Chondrocyte (in vitro differentiated cells): ENCODE measurements around the gene ASTN1. TPM values are rescaled to one million over a fixed set of nuclear protein-coding genes. Genes with fewer than 3 reads are reported as not detected.

ENCODE experiments used
- DNase-seq: peaks from one replicate; pipeline ENCODE4 v3.0.0; 2021; ENCODE audit warnings: mixed read lengths, low spot score
- H3K27ac Mint-ChIP-seq: one replicate; pipeline ENCODE4 v1.8.0; 2021; ENCODE audit warnings: mild to moderate bottlenecking, moderate library complexity, mixed read lengths; ENCODE audit not compliant: unreplicated experiment
- H3K27me3 Mint-ChIP-seq: 2 replicates; pipeline ENCODE4 v1.8.0; 2021; ENCODE audit warnings: low read depth, mixed read lengths
- H3K36me3 Mint-ChIP-seq: 2 replicates; pipeline ENCODE4 v1.8.0; 2021; ENCODE audit warnings: low read depth, mixed read lengths
- H3K4me1 Mint-ChIP-seq: 2 replicates; pipeline ENCODE4 v1.8.0; 2021; ENCODE audit warnings: low read depth, mild to moderate bottlenecking, mixed read lengths
- H3K4me3 Mint-ChIP-seq: one replicate; pipeline ENCODE4 v1.8.0; 2021; ENCODE audit warnings: mild to moderate bottlenecking, moderate library complexity, mixed read lengths; ENCODE audit not compliant: unreplicated experiment
- H3K9me3 Mint-ChIP-seq: 2 replicates; pipeline ENCODE4 v1.8.0; 2021; ENCODE audit warnings: low read depth, mixed read lengths
- CTCF ChIP-seq: fragments of 200-600 bp; sonication (generic); IDR thresholded peaks from 2 replicates; pipeline ENCODE4 v1.5.0; 2021; ENCODE audit warnings: antibody characterized with exemption, mild to moderate bottlenecking, moderate library complexity
- long read RNA-seq: library from polyadenylated mRNA; stranded (forward); transcript quantifications from one replicate; pipeline ENCODE4 v2.0.0, GENCODE V29; 2021
- total RNA-seq: library from RNA; stranded (reverse); gene quantifications from 3 replicates; pipeline ENCODE4 v1.2.1, GENCODE V29; 2021

Gene ASTN1
- total RNA-seq = not detected in 3 replicates
- long read RNA-seq = 0 reads

- H3K9me3 Mint-ChIP-seq = no peaks in the 10 kb centered on the region
These were observed at the start of gene ASTN1 for GRCh38 chr1:177164380-177165068. Gene ASTN1, minus strand, starts transcription at chr1:177164712. Its CDS starts 36 bp downstream, at chr1:177164676.

GRCh38 chr1:177211231-177211630 is 46.7 kb upstream of the ASTN1 start:
- H3K36me3 Mint-ChIP-seq = no peaks in the 10 kb centered on the region
- H3K27ac Mint-ChIP-seq = no peak overlapping the region

More at GRCh38 chr1:177164380-177165068, at the start of gene ASTN1:
- DNase-seq = no peak
- Mint-ChIP-seq H3K27ac (no peak within 1 kb of the TSS), H3K36me3 (no peaks in the 10 kb centered on the region), H3K4me1 (peaks cover 4% of the 10 kb centered on the region), H3K27me3 (peaks cover 55% of the 10 kb centered on the region), H3K4me3 (peak within 1 kb of the TSS; percentile 50)
- no peak for TF ChIP-seq CTCF

GRCh38 chr1:177210071-177210470 is 45.6 kb upstream of the ASTN1 start:
- Mint-ChIP-seq H3K4me3 (no peak overlapping the region), H3K27ac (no peak overlapping the region), H3K27me3 (no peaks in the 10 kb centered on the region), H3K36me3 (no peaks in the 10 kb centered on the region), H3K4me1 (peaks cover 8% of the 10 kb centered on the region), H3K9me3 (no peaks in the 10 kb centered on the region)
- DNase-seq = no peak
- no peak for TF ChIP-seq CTCF

More at GRCh38 chr1:177211231-177211630, 46.7 kb upstream of the ASTN1 start:
- H3K4me1 Mint-ChIP-seq = peaks cover 8% of the 10 kb centered on the region
- no peak for TF ChIP-seq CTCF
- H3K27me3 Mint-ChIP-seq = no peaks in the 10 kb centered on the region
- no peak overlapping the region for H3K4me3 Mint-ChIP-seq
- DNase-seq = no peak
- peaks cover 3% of the 10 kb centered on the region for H3K9me3 Mint-ChIP-seq

GRCh38 chr1:177209357-177209756 is 44.8 kb upstream of the ASTN1 start:
- no peak for DNase-seq
- TF ChIP-seq CTCF = no peak
- H3K27me3 Mint-ChIP-seq = no peaks in the 10 kb centered on the region
- peaks cover 8% of the 10 kb centered on the region for H3K4me1 Mint-ChIP-seq
- H3K27ac Mint-ChIP-seq = no peak overlapping the region
- H3K4me3 Mint-ChIP-seq = no peak overlapping the region
- no peaks in the 10 kb centered on the region for H3K9me3 Mint-ChIP-seq
- no peaks in the 10 kb centered on the region for H3K36me3 Mint-ChIP-seq

- TF ChIP-seq CTCF = no peak
- Mint-ChIP-seq H3K36me3 (no peaks in the 10 kb centered on the region), H3K27me3 (no peaks in the 10 kb centered on the region), H3K27ac (no peak overlapping the region), H3K4me3 (no peak overlapping the region), H3K9me3 (no peaks in the 10 kb centered on the region), H3K4me1 (peaks cover 8% of the 10 kb centered on the region)
- DNase-seq = no peak
These were observed 44.4 kb upstream of the ASTN1 start for GRCh38 chr1:177208920-177209319.
